HEK293 (cell line): ENCODE results near the gene CHN1.

ENCODE experiments used
- ZBTB1 ChIP-seq: fragments of 450-650 bp; formaldehyde crosslinking; IDR thresholded peaks from 2 replicates; pipeline ENCODE4 v1.5.1; 2016; ENCODE audit warnings: missing biosample characterization, missing genetic modification characterization
- ZBTB7A ChIP-seq: fragments of 450-650 bp; formaldehyde crosslinking; IDR thresholded peaks from 2 replicates; pipeline ENCODE4 v1.5.1; 2016; ENCODE audit warnings: low read depth, missing biosample characterization, missing genetic modification characterization
- ZNF174 ChIP-seq: fragments of 450-650 bp; formaldehyde crosslinking; IDR thresholded peaks from 2 replicates; pipeline ENCODE4 v1.5.0; 2017; ENCODE audit warnings: missing biosample characterization, mild to moderate bottlenecking, missing genetic modification characterization
- ZNF324 ChIP-seq: fragments of 450-650 bp; formaldehyde crosslinking; IDR thresholded peaks from 2 replicates; pipeline ENCODE4 v1.5.1; 2016; ENCODE audit warnings: missing biosample characterization, missing genetic modification characterization
- ZNF530 ChIP-seq: fragments of 450-650 bp; formaldehyde crosslinking; IDR thresholded peaks from 2 replicates; pipeline ENCODE4 v1.5.1; 2016; ENCODE audit warnings: low read depth, missing biosample characterization, missing genetic modification characterization
- ZNF555 ChIP-seq: fragments of 450-650 bp; formaldehyde crosslinking; conservative IDR thresholded peaks from 2 replicates; pipeline ENCODE4 v1.5.1; 2017; ENCODE audit warnings: missing biosample characterization, mild to moderate bottlenecking, missing genetic modification characterization, inconsistent platforms
- ZSCAN30 ChIP-seq: fragments of 450-650 bp; IDR thresholded peaks from 2 replicates; pipeline ENCODE4 v1.5.1; 2018; ENCODE audit warnings: missing biosample characterization, mild to moderate bottlenecking, missing genetic modification characterization, moderate library complexity
- TF ChIP-seq, protein P1 (sequence below): fragments of 450-650 bp; formaldehyde crosslinking; IDR thresholded peaks from 2 replicates; pipeline ENCODE4 v1.5.1; 2016; ENCODE audit warnings: missing biosample characterization, missing genetic modification characterization
- TF ChIP-seq, protein P2 (sequence below): fragments of 450-650 bp; formaldehyde crosslinking; IDR thresholded peaks from 2 replicates; pipeline ENCODE4 v1.5.1; 2016; ENCODE audit warnings: missing biosample characterization, missing genetic modification characterization

DNA sequence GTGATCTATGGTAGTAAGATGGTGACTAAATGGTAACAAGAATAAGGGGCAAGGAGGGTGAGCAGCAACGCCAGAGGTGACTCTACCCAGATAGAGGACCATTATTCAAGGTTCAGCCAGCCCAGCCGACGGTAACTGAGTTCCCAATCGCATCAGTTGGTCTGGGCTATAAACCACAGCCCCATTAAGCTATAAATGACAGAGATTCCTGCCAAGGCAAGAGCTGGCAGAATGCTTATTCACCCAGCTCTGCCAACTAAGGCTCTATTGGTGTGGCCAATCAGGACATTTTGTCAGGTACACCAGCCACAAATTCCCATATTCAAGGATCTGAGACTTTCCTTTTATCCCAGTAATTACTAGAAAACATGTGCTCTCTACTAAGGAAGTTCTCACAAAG, 3.6 kb downstream of the CHN1 start:
- TF ChIP-seq, protein P1, sequence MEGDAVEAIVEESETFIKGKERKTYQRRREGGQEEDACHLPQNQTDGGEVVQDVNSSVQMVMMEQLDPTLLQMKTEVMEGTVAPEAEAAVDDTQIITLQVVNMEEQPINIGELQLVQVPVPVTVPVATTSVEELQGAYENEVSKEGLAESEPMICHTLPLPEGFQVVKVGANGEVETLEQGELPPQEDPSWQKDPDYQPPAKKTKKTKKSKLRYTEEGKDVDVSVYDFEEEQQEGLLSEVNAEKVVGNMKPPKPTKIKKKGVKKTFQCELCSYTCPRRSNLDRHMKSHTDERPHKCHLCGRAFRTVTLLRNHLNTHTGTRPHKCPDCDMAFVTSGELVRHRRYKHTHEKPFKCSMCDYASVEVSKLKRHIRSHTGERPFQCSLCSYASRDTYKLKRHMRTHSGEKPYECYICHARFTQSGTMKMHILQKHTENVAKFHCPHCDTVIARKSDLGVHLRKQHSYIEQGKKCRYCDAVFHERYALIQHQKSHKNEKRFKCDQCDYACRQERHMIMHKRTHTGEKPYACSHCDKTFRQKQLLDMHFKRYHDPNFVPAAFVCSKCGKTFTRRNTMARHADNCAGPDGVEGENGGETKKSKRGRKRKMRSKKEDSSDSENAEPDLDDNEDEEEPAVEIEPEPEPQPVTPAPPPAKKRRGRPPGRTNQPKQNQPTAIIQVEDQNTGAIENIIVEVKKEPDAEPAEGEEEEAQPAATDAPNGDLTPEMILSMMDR (tag by site-specific recombination), result no peak
- no peak for TF ChIP-seq ZNF555 (tag by site-specific recombination)
- no peak for TF ChIP-seq ZNF530
- TF ChIP-seq ZBTB7A, result no peak
- TF ChIP-seq ZNF174 (tag by site-specific recombination), result no peak
- no peak for TF ChIP-seq ZNF324 (tag by site-specific recombination)
- TF ChIP-seq ZBTB1 (tag by site-specific recombination), result no peak
- TF ChIP-seq, protein P2, sequence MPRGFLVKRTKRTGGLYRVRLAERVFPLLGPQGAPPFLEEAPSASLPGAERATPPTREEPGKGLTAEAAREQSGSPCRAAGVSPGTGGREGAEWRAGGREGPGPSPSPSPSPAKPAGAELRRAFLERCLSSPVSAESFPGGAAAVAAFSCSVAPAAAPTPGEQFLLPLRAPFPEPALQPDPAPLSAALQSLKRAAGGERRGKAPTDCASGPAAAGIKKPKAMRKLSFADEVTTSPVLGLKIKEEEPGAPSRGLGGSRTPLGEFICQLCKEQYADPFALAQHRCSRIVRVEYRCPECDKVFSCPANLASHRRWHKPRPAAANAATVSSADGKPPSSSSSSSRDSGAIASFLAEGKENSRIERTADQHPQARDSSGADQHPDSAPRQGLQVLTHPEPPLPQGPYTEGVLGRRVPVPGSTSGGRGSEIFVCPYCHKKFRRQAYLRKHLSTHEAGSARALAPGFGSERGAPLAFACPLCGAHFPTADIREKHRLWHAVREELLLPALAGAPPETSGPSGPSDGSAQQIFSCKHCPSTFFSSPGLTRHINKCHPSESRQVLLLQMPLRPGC (tag by site-specific recombination), result no peak
- TF ChIP-seq ZSCAN30 (tag by site-specific recombination), result no peak
